GM18517 (cell line): Measurements from ENCODE around the gene ATP2B2.

Source experiments
- ATAC-seq: cut with Tn5 transposase; IDR thresholded peaks from one replicate; pipeline ENCODE4 v1.9.1; 2021; ENCODE audit warnings: mild to moderate bottlenecking, moderate library complexity; ENCODE audit not compliant: unreplicated experiment

The ATP2B2 gene

GRCh38 chr3:10434144-10434937 is 71.0 kb downstream of the ATP2B2 start:
- no peak for ATAC-seq

GRCh38 chr3:10432931-10433330 is 72.5 kb downstream of the ATP2B2 start:
- ATAC-seq, result no peak

GRCh38 chr3:10432156-10432845 is 73.1 kb downstream of the ATP2B2 start:
- no peak for ATAC-seq

GRCh38 chr3:10430805-10431204 is 74.6 kb downstream of the ATP2B2 start:
- no peak for ATAC-seq

GRCh38 chr3:10428406-10429091 is 76.8 kb downstream of the ATP2B2 start:
- no peak for ATAC-seq

GRCh38 chr3:10426346-10427220 is 78.8 kb downstream of the ATP2B2 start:
- no peak for ATAC-seq

GRCh38 chr3:10423171-10423882 is 82.1 kb downstream of the ATP2B2 start:
- no peak for ATAC-seq

GRCh38 chr3:10421996-10422395 is 83.4 kb downstream of the ATP2B2 start:
- ATAC-seq, result no peak

GRCh38 chr3:10420745-10421475 is 84.5 kb downstream of the ATP2B2 start:
- no peak for ATAC-seq

GRCh38 chr3:10419637-10420232 is 85.7 kb downstream of the ATP2B2 start:
- ATAC-seq, result no peak

GRCh38 chr3:10417847-10418246 is 87.5 kb downstream of the ATP2B2 start:
- no peak for ATAC-seq

- ATAC-seq, result no peak
These were observed 88.6 kb downstream of the ATP2B2 start for GRCh38 chr3:10416730-10417300.

GRCh38 chr3:10413041-10413440 is 92.3 kb downstream of the ATP2B2 start:
- no peak for ATAC-seq

GRCh38 chr3:10411598-10412332 is 93.6 kb downstream of the ATP2B2 start:
- no peak for ATAC-seq

GRCh38 chr3:10410383-10411002 is 94.9 kb downstream of the ATP2B2 start:
- ATAC-seq, result no peak

GRCh38 chr3:10408680-10409079 is 96.7 kb downstream of the ATP2B2 start:
- ATAC-seq, result no peak

GRCh38 chr3:10407361-10407760 is 98.0 kb downstream of the ATP2B2 start:
- ATAC-seq, result no peak

- ATAC-seq, result no peak
These were observed 99.0 kb downstream of the ATP2B2 start for GRCh38 chr3:10406414-10406813.
